GM12864 (cell line): Measurements from ENCODE around the gene ZDHHC7.

Source experiments
- DNase-seq: peaks from one replicate; pipeline ENCODE4 v3.0.0-alpha.2; 2011; ENCODE audit warnings: low read depth
- H3K4me3 ChIP-seq: 2 replicates; pipeline ENCODE4 v1.5.1; 2011; ENCODE audit warnings: mild to moderate bottlenecking, low read depth, low read length, control low read depth
- CTCF ChIP-seq: IDR thresholded peaks from 2 replicates; pipeline ENCODE4 v1.5.1; 2011; ENCODE audit warnings: low read depth, mild to moderate bottlenecking, moderate library complexity, low read length, control low read depth, inconsistent platforms; ENCODE audit errors: missing control alignments

Gene ZDHHC7

GRCh38 chr16:84933774-84934631, 77.3 kb downstream of the ZDHHC7 start:
- no peak overlapping the region for H3K4me3 ChIP-seq
- DNase-seq, result no peak
- no peak for TF ChIP-seq CTCF

- no peak for TF ChIP-seq CTCF
- DNase-seq, result no peak
- H3K4me3 ChIP-seq, result no peak overlapping the region
These were observed 78.7 kb downstream of the ZDHHC7 start for GRCh38 chr16:84932681-84933080.

- TF ChIP-seq CTCF, result no peak
- H3K4me3 ChIP-seq, result no peak overlapping the region
- no peak for DNase-seq
These were observed 79.8 kb downstream of the ZDHHC7 start for GRCh38 chr16:84931506-84931905.

GRCh38 chr16:84931107-84931494, 80.2 kb downstream of the ZDHHC7 start:
- DNase-seq, result no peak

GRCh38 chr16:84930298-84931106, 80.8 kb downstream of the ZDHHC7 start:
- TF ChIP-seq CTCF, result no peak
- H3K4me3 ChIP-seq, result no peak overlapping the region
- no peak for DNase-seq

More at GRCh38 chr16:84931107-84931494, 80.2 kb downstream of the ZDHHC7 start:
- H3K4me3 ChIP-seq, result no peak overlapping the region
- TF ChIP-seq CTCF, result no peak

- TF ChIP-seq CTCF, result no peak
- H3K4me3 ChIP-seq, result no peak overlapping the region
- no peak for DNase-seq
These were observed 81.7 kb downstream of the ZDHHC7 start for GRCh38 chr16:84929421-84930297.
